BE2C (cell line): ENCODE measurements around the gene CLPSL2. TPM values are rescaled to one million over a fixed set of nuclear protein-coding genes. Genes with fewer than 3 reads are reported as not detected.

Experiments
- DNase-seq: peaks from one replicate; pipeline ENCODE4 v3.0.0-alpha.2; 2020
- H3K27me3 ChIP-seq: fragments of 250-450 bp; sonication (Bioruptor Pico); 2 replicates; pipeline ENCODE4 v1.5.1; 2020; ENCODE audit warnings: mild to moderate bottlenecking
- H3K36me3 ChIP-seq: fragments of 250-450 bp; sonication (Bioruptor Pico); 2 replicates; pipeline ENCODE4 v1.5.1; 2020; ENCODE audit warnings: mild to moderate bottlenecking
- H3K4me1 ChIP-seq: fragments of 250-450 bp; sonication (Bioruptor Pico); 2 replicates; pipeline ENCODE4 v1.5.1; 2020
- H3K4me3 ChIP-seq: 2 replicates; pipeline ENCODE4 v1.5.1; 2011; ENCODE audit warnings: low read depth, low read length
- H3K9me3 ChIP-seq: fragments of 250-450 bp; sonication (Bioruptor Pico); 2 replicates; pipeline ENCODE4 v1.5.1; 2020
- CTCF ChIP-seq: IDR thresholded peaks from 2 replicates; pipeline ENCODE4 v1.5.1; 2012; ENCODE audit warnings: mild to moderate bottlenecking, low read depth, low read length
- polyA plus RNA-seq: library from polyadenylated mRNA; unstranded; fragments of >200 nt; gene quantifications from one replicate; pipeline ENCODE4 v1.2.1, GENCODE V29; 2012; ENCODE audit warnings: low read depth, missing spikeins; ENCODE audit not compliant: insufficient read length, insufficient read depth

The CLPSL2 gene
- polyA plus RNA-seq, result not detected

GRCh38 chr6:35776364-35777215, at the start of gene CLPSL2:
Gene CLPSL2, plus strand, starts transcription at chr6:35776598. Its CDS starts 21 bp downstream, at chr6:35776619.
- no peak for TF ChIP-seq CTCF
- DNase-seq, result peak; percentile 64
- Histone ChIP-seq H3K4me3 (peak within 1 kb of the TSS; percentile 68), H3K9me3 (no peaks in the 10 kb centered on the region), H3K4me1 (no peaks in the 10 kb centered on the region), H3K36me3 (no peaks in the 10 kb centered on the region), H3K27me3 (no peaks in the 10 kb centered on the region)

- Histone ChIP-seq H3K4me1 (peaks cover 27% of the 10 kb centered on the region), H3K4me3 (peak overlapping the region; percentile 72), H3K9me3 (no peaks in the 10 kb centered on the region), H3K27me3 (no peaks in the 10 kb centered on the region), H3K36me3 (no peaks in the 10 kb centered on the region)
- DNase-seq, result peak; percentile 87
- TF ChIP-seq CTCF, result no peak
Observed at GRCh38 chr6:35727231-35727934, 49.0 kb upstream of the CLPSL2 start.

GRCh38 chr6:35727935-35728682, 48.3 kb upstream of the CLPSL2 start:
- Histone ChIP-seq H3K4me1 (peaks cover 33% of the 10 kb centered on the region), H3K36me3 (no peaks in the 10 kb centered on the region), H3K27me3 (no peaks in the 10 kb centered on the region), H3K4me3 (peak overlapping the region; percentile 72), H3K9me3 (no peaks in the 10 kb centered on the region)
- peak; percentile 91 for DNase-seq
- TF ChIP-seq CTCF, result no peak

GRCh38 chr6:35728683-35729678, 47.4 kb upstream of the CLPSL2 start:
- Histone ChIP-seq H3K27me3 (no peaks in the 10 kb centered on the region), H3K36me3 (no peaks in the 10 kb centered on the region), H3K9me3 (no peaks in the 10 kb centered on the region), H3K4me3 (peak overlapping the region; percentile 72), H3K4me1 (peaks cover 33% of the 10 kb centered on the region)
- peak; percentile 23 for DNase-seq
- TF ChIP-seq CTCF, result no peak

GRCh38 chr6:35729722-35730121, 46.7 kb upstream of the CLPSL2 start:
- H3K4me1 ChIP-seq, result peaks cover 33% of the 10 kb centered on the region

More at GRCh38 chr6:35729722-35730121, 46.7 kb upstream of the CLPSL2 start:
- H3K4me3 ChIP-seq, result no peak overlapping the region
- H3K9me3 ChIP-seq, result no peaks in the 10 kb centered on the region
- no peaks in the 10 kb centered on the region for H3K36me3 ChIP-seq
- no peak for DNase-seq
- no peak for TF ChIP-seq CTCF
- H3K27me3 ChIP-seq, result no peaks in the 10 kb centered on the region
